HL-60/S4 treated with retinoic acid at 250 ng/mL for 4 days and 3 days (cell line): ENCODE results near the gene DENND1B.

Source experiments
- in situ Hi-C: fragments of 300-500 bp; cut with MboI; formaldehyde crosslinking; loops from 2 replicates; pipeline ENCODE4 v1.7.0; 2022; ENCODE audit warnings: low sequenced_read_pairs

DENND1B gene

GRCh38 chr1:197638316-197638715, 137.0 kb downstream of the DENND1B start:
- in situ Hi-C loops: no loop called here

DNA sequence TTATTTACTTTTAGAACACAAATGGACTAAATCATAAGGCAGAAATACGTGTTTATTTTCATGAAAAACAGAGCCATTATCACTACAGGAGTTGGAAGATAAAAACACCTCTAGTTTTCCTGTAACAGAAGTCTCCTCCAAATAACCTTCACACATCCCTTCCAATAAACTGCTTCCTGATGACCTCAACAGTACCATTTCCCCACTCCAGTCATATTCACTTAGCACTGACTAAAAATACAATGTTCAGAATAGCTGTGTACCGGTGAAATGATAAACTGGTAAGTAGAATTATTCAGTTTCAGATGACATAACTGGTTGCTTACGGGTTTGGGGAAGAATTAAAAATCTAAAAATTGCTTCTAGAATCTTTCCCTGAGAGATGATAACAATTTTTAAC, 137.9 kb downstream of the DENND1B start:
- in situ Hi-C loops: no loop called here

- in situ Hi-C loops: no loop called here
Measured at GRCh38 chr1:197633447-197634078, 141.7 kb downstream of the DENND1B start.

- in situ Hi-C loops: no loop called here
Measured at GRCh38 chr1:197632651-197633050, 142.6 kb downstream of the DENND1B start.

- in situ Hi-C loops: no loop called here
Measured at GRCh38 chr1:197632005-197632404, 143.3 kb downstream of the DENND1B start.

GRCh38 chr1:197622371-197622770, 152.9 kb downstream of the DENND1B start:
- in situ Hi-C loops: no loop called here

DNA sequence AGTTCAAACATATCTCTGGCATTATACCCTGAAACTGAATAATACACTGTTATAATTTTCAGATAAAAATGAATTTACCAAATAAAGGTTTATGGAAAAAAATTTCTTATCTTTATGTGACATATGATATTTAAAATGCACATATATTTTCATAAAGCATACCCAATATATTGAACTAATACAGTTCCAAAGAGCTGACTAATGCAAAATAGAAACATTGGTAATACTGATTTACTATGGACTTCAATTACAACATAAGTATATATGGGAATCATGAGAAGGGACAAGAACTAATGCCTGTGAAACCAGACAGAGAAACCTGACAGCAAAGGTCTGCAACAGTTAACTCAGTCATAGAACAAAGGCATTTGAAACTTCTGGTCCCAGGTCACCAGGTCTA, 153.5 kb downstream of the DENND1B start:
- in situ Hi-C loops: no loop called here

- in situ Hi-C loops: no loop called here
Measured at GRCh38 chr1:197620714-197621163, 154.5 kb downstream of the DENND1B start.

DNA sequence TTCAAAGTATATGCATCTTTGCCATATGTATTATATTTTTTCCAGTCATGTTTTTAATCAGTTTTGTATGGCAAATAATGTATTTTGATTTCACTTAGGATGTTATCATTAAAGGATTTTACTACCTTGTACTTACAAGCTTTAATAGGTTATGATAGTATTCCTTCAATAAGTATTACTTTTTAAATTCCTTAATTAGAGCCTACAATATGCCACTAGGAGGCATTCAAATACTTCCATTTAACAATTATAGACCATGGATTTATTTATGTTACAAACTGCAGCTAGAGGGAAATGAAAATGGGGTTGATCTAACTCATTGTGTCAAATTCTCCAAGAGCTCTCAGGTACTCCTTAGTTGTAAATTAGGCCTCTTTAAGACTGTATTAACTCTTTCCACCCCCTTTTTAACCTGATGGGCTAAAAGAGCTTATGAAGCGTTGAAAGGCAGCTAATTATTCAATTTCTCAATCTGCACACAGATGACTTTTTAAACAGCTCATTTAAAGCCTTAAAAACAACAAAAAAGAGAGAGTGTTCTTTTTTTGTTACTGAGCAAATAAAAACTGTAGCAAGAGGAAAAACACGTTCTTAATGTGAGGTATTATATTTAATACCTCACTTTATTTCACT, 156.2 kb downstream of the DENND1B start:
- in situ Hi-C loops: no loop called here

DNA sequence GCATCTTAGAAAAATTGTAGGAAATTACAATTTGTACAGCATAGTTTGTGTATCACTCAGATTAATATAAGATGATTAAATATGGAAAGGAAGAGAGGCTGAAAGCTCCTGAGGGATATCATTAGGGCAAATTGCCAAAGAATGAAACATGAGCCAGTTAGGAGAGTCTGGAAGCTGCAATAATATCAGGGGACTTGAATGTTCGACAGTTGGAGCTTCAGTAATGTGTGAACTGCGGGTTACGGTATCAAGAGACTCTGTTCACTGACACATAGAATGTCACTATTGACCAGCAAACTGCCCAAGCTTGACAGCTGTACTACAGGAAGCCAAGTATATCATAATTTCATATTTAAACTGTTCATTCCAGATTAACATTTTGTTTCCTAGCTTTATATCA, 157.2 kb downstream of the DENND1B start:
- in situ Hi-C loops: no loop called here

DNA sequence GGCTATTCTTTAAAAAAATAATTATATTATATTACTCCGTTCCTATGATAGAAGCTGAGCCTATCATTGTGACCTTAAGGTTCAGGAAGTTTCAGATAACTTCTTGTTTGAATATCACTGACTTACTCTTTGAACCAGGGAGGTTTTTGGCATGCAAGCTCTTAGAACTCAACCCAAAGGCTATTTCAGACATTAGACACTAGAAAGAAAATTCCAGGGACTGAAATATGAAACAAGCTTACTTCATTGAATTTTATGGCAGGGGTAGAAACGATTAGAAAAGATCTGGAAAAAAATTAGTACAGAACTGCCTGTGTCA, 159.6 kb downstream of the DENND1B start:
- in situ Hi-C loops: no loop called here

DNA sequence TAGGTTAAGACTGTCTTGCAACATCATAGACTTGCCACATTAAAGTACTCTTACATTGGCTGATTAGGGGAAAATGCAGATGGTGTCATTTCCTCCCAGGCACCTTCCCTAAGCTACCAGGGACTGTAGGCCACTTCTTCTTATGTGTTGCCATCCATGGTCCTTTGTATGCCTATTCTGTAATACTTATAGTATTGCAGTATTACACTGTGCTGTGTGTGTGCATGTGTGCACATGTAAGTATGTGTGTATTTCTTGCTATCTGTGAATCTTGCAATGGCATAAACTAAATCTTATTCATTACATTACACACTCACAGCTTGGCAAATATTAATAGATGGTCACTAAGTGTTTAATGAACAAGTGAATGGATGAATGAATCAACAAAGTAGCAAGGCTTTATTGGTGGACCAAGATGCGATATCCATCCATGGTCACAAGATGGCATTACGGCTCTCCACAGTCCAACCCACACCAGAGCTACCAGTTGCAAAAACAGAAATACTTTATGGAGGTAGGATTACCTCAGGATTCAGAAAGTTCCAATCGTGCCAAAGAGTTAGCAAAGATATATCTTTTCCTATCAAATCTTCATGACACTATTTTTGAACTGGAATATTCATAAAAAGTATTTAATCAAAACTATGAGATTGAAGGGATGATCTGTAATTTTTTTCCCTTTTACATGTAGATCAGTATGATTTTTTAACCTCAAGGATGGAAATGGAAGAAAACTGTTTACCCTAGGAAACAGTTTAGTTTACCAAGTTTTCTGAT, 160.2 kb downstream of the DENND1B start:
- in situ Hi-C loops: no loop called here

DNA sequence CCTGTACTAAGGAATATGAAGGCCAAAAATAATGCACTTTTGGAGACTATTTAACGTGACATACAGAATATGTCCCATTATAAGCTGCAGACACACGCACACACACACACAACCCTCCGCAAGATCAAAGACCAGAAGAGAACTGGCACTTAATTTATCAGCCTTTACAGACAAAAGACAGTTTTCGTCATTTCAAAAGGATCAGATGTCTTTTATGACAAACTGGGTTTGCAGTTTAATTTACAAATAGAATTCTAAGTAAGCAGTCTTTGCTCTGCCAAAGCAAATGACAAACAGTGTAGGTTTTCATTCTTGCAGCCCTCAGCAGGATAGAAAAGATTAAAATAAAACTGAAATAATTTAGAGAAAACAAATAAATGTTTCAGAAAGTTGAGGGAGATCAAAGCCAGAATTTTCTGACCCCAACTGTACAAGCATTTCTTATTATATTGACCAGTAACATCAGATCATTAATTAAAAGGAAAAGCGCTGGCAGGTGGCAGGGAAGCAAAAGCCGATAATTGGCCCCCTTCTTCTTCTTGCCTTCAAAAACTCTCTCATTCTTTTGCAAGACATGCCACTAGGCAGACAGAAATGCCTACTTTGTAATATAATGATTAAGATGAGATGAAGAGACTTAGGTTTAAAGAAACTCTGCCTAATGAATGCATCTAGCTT, 169.0 kb downstream of the DENND1B start:
- in situ Hi-C loops: no loop called here

DNA sequence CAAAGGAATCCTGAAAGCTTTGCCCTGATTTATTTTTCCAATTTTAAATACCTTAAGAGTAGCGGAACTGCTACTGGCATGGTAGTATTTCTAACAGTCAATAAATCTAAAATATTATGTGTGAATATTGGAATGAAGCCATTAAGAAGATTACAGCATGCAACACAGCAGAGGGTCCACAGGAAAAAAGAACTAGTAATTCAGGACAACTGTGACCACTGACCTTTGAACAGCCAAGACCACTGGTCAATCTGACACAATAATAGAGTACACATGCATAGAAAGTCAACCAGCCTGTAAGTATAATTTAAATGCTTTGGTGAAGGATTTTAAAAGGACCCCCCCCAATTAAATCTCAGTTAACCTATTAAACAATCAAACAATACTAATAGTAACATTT, 171.0 kb downstream of the DENND1B start:
- in situ Hi-C loops: no loop called here

DNA sequence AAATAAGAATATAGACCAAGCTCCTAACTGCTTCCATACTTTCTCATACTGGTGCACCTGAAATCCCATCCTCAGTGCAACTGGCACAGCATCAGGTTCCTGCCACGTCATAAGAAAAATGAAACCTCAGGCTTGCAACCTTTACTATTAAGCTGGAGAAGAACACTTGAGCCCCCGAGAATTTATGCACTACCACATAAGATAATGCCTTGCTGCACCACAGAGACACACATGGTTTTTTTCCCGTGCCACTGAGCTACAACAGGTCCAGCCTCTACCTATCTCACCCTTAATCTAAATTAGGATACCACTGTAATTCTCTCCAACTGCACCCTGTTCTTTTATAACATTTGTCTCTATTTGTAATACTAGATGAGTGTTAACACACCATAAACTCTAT, 174.5 kb downstream of the DENND1B start:
- in situ Hi-C loops: no loop called here

GRCh38 chr1:197599789-197600188, 175.5 kb downstream of the DENND1B start:
- in situ Hi-C loops: no loop called here

GRCh38 chr1:197598935-197599334, 176.3 kb downstream of the DENND1B start:
- in situ Hi-C loops: no loop called here

- in situ Hi-C loops: no loop called here
Measured at GRCh38 chr1:197595304-197595904, 179.9 kb downstream of the DENND1B start.

GRCh38 chr1:197590687-197591086, 184.6 kb downstream of the DENND1B start:
- in situ Hi-C loops: no loop called here

- in situ Hi-C loops: no loop called here
Measured at GRCh38 chr1:197585809-197586208, 189.5 kb downstream of the DENND1B start.

- in situ Hi-C loops: no loop called here
Measured at GRCh38 chr1:197577580-197577979, 197.7 kb downstream of the DENND1B start.
